ENCODE results near the gene STX1B. TPM values are rescaled to one million over a fixed set of nuclear protein-coding genes. Genes with fewer than 3 reads are reported as not detected.
A peak's percentile ranks its signal among the peaks of the same experiment; 100 is the strongest.

STX1B gene
- total and polyA plus RNA-seq, 2 of the 8 experiments (the other 6 are each of a cell fraction or from before 2014, with no cell fraction given) = 8.9 to 20.2 TPM

DNA sequence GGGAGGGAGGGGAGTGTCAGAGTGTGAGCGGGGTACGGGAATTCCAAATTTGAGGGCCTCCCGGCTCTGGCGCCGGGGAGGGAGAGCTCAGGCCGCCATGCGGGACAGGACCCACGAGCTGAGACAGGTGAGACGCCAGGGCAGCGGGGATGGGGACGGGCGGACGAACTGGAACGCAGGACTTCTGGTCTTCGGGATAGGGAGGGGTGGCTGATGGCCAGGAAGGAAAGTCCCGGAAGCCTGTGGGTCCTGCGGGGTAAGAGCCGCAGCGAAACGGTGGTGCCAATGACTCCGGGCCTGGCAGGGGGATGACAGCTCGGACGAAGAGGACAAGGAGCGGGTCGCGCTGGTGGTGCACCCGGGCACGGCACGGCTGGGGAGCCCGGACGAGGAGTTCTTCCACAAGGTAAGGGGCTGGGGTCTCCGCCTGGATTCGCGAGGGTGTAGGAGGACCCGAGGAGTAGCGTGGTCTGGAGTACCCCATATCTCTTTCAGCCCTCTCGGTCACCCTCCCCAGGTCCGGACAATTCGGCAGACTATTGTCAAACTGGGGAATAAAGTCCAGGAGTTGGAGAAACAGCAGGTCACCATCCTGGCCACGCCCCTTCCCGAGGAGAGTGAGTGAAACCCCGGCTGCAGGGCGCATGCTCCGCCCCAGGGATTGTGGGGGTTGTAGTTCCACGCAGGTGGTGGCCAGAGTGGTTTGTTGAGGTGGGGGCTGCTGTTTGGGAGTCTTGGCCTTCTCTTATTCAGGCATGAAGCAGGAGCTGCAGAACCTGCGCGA, 23.5 kb upstream of the STX1B start (continued):
- TF ChIP-seq SP4 (IDR thresholded peaks at IDR 0.05; ENCODE audit: low read length) (0 out of 2 replicates have a peak, but pooled peaks have one; percentile 31), PHF8 (conservative IDR thresholded peaks at IDR 0.05; ENCODE audit: low read depth, low read length) (no peak), TCF12 (IDR thresholded peaks at IDR 0.05; ENCODE audit: low read depth, low read length) (no peak), CHD2 (IDR thresholded peaks at IDR 0.05; ENCODE audit: low read length) (peak; percentile 25; the same call in 1 of the 2 replicates), ATF3 (IDR thresholded peaks at IDR 0.05; ENCODE audit: insufficient read depth, low read depth, low read length) (no peak), KDM4A (IDR thresholded peaks at IDR 0.05; ENCODE audit: low read depth, low read length, severe bottlenecking) (peak; percentile 56), MAFK (IDR thresholded peaks at IDR 0.05; ENCODE audit: low read depth, low read length) (no peak), SIX5 (IDR thresholded peaks at IDR 0.05; ENCODE audit: low read depth, low read length) (peak; percentile 85)
- TF ChIP-seq, protein P1, sequence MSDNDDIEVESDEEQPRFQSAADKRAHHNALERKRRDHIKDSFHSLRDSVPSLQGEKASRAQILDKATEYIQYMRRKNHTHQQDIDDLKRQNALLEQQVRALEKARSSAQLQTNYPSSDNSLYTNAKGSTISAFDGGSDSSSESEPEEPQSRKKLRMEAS (IDR thresholded peaks at IDR 0.05) = peak; percentile 78
